NCI-H1417 (cell line): Measurements from ENCODE around the gene SFTPA1.
"Not testable (repeated sequence)": the region's sequence is repeated elsewhere in the genome, so short reads cannot be mapped to it uniquely, and the experiment has no call there.

ENCODE experiments used
- DNase-seq, 3 experiments: peaks; one replicate each; lab custom pipeline; 2025; lab: John Stamatoyannopoulos, UW

The SFTPA1 gene

DNA sequence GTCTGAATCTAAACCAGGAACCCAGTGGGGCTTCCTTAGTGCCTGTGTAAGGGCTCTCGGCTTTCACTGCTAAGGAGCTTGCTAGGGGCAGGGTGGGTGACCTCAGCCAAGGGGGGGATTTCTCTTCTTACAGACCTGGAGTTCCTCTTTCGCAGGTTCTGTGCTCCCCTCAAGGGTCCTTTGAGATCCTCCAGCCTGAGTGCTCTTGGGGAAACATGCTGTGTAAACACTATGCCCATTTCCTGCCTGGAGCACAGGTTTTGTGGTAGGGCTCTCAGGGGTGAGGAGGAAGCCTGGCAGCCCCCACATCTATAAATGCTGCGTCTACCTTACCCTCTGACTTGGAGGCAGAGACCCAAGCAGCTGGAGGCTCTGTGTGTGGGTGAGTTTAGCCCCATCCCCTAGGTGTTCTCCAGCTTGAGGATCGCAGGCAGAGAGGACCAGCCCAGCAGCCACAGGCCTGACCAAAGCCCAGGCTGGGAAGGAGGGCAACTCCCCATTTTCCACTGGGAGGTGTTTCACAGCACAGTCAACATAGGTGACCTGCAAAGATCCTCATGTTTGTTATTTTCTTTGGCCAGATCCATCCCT is at the start of gene SFTPA1:
Gene SFTPA1, plus strand, starts transcription at position 339 of the 591 bp plus-strand sequence. CDS start 887 bp downstream, outside the sequence.
- DNase-seq, result no peak

DNA sequence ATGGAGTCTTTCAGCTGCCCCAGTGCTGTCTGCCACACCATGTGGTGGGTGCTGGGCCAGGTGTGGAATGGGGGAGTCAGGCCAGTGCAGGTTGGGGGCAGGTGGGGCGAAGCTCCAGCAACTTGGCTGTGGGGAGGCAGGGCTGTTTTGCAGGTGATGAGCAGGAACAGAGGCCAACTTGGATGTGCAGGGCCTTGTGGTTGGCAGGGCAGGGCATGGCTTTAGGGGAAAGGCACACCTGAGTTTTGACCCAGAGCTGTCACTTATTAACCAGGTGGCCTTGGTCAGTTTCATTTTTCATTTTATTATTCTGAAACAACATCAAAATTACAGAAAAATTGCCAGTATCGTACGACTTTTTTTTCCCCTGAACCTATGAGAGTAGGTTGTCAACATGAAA is 49.5 kb upstream of the SFTPA1 start:
- DNase-seq, result no peak

DNA sequence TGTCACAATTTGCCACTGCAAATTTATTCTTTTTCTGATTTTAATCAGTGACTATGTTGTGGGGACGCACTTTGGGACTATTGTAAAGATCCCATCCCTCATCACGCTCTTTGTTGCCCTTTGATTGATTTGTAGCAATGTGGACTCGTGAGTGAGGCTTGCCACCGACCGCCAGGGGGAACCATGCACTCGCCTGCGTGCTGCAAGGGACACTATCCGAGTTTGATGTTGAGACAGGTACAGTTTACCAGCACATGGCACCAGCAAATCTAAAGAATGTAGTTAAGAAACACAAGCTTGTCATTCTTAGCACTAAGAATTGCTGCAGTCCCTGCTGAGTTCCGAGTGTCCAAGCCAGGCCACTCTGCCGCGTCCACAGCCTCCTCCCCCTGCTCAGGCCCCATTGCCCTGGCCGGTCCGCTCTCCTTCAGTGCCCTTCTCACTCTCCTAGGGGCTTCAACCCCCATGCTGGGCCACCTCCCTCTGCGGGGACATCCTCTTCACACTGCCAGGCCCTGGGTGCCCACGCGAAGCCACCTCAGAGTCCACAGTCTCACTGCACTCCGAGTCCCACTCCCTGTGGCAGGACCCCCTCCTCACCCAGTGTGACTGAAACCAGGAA is 48.5 kb upstream of the SFTPA1 start:
- peak in 2 of 3 experiments; percentile 25 to 35 for DNase-seq

DNA sequence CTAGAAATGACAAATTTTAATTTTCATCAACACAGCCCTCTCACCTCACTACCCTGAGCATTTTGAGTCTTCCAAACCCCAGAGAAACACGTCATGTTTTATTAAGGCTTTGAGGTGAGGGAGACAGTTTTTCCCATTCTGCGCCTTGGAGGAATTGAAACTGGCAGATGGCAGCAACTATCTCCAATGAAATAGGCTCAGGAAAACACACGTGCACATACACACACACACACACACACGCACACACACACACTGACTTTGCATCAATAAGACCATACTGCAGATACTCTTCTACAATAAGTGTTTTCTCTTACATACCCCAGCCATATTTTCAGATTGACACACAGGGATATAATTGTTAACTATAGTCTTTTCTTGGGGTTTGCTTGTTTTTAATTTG is 47.3 kb upstream of the SFTPA1 start:
- no peak for DNase-seq

DNA sequence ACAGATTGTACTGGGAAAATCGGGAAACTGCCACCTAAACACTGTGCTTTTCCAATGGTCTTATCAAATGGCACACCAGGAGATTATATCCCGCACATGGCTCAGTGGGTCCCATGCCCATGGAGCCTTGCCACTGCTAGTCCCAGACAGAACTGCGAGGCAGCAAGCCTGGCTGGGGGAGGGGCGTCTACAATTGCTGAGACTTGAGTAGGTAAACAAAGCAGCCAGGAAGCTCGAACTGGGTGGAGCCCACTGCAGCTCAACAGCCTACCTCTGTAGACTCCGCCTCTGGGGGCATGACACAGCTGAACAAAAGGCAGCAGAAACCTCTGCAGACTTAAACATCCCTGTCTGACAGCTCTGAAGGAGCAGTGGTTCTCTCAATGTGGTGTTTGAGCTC is 40.1 kb upstream of the SFTPA1 start:
- not testable (repeated sequence) for DNase-seq

DNA sequence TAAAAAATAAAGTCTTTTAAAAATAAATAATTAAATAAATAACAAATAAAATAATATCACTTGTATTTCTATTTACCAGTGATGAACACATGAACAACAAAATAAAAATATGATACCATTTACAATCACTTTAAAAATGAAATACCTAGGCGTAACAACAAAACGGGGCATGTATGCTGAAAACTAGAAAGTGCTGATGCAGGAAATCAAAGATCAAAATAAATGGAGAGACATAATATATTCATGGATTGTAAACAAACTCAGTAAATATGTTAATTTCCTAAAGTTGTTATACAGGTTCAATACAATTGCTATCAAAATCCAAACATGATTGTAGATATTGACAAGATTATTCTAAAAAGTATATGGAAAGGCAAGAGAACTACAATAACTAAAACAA is 31.4 kb upstream of the SFTPA1 start:
- DNase-seq, result no peak

DNA sequence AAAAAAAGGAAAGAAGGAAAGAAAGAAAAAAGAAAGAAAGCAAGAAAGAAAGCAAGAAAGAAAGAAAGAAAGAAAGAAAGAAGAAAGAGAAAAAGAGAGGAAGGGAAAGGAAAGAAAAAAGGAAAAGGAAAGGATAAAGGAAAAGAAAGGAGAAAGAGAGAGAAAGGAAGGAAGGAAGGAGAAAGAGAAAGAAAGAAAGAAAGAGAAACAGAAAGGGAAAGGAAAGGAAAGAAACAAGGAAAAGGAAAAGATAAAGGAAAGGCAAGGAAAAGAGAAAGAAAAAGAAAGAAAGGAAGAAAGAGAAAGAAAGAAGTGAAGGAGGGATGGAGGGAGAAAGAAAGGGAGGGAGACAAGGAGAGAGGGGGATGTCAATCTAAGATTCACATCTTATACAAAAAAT is 29.7 kb upstream of the SFTPA1 start:
- no peak for DNase-seq

DNA sequence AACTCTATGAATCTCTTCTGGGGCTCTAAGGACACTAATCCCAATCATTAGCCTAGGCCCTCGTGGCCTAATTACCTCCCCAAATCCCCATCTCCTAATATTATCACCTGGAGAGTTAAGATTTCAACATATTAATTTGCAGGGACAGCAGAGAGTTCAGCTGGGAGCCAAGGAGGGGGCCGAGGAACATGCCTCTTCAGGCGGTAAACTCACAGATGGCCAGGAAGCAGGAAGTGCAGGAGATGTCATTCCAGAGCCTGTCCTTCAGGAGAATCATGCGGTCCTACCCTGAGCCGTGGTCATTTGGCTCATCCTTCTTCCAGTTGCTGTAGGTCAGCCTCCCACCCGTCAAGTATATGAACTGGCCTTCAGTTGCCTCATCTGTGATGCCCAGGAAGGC is 28.6 kb upstream of the SFTPA1 start:
- DNase-seq, result no peak

DNA sequence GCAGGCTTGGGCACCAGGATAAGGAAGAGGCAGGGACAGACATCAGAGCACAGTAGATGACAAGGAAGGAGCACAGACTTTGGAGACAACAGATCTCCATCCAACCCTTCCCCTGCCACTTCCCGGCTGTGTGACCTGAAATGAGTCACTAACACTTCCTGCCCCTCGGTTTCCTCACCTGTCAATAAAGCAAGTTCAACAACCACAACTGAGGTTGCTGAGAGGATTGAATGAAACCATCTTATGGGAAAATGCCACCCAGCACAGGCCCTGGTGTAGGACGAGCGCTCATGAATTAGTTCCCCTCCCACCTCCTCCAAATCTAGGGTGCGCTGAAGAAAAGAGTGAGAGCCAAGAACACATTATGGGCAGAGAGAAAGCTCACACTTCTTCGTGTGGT is 27.8 kb upstream of the SFTPA1 start:
- not testable (repeated sequence) for DNase-seq

DNA sequence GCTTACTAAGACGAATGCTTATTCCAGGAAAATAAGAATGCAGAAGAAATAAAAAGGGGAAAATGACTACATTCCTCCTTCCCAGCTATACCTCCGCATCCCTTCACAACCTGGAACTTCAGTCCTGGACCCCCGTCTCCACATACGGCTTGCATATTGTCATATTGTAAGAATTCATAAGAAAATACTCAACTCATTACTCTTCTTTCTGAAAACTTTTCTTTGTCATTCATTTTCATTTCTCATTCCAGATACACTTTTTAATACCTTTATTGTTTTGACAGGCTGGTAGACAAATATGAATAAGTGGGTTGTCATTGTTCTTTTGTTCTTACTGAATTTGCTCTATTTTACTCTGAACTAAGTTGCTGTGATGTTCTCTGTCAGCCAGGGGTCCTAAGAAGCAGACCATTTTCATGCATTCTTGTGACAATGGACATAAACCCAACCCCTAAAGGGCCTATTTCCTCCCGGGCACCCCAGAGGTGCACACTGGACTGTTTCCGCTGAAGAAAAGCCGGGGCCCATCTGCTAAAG is 27.2 kb upstream of the SFTPA1 start:
- DNase-seq, result no peak

DNA sequence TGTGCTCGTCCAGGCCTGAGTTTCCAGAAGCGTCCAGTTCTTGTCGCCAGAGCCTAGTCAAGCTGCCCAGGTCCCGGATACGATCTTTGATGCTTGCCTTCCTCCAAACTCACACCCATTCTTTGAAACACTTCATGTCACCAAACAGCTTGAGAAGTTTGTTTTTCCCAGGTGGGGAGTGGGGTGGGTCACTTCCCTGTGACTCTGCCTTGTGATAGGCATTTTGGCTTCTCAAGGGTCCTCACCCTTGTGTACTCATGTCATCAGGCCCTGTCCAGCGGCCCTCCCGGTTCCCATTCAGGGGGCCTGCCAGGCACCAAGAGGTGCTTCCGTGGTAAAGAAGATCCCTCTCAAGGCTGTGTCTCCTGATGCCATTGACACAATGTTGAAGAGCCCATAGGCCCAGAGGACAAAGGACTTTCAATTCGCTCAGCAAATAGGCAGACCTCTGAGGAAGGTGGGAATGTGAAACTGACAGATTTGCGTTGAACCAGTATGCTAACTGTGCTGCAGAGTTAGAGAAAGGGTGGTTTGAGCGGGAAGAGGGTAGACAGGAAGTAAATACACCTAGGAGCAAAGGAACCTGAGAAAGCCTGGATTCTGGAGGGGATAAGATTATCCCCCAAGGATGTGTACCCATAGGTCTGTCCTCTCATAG is 24.7 kb upstream of the SFTPA1 start:
- no peak for DNase-seq

DNA sequence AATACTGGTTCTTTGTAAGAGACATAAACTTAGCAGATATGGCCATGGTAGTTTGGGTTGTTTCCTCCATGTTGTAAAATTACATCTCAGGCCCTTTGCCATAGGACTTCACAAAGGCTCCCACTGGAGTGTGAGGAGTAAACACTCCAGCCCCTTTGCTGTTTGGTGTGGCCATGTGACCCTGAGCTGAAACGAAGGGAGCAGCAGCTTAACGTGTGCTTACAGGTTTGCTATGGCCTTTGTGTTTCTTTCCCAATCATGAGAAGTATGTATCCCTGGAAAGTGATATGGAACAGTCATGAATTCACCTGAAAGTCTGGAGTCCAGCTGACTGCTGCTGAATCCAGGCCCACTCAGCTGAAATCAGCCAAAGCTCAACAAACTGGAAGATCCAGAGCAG is 23.8 kb upstream of the SFTPA1 start:
- DNase-seq, result no peak

DNA sequence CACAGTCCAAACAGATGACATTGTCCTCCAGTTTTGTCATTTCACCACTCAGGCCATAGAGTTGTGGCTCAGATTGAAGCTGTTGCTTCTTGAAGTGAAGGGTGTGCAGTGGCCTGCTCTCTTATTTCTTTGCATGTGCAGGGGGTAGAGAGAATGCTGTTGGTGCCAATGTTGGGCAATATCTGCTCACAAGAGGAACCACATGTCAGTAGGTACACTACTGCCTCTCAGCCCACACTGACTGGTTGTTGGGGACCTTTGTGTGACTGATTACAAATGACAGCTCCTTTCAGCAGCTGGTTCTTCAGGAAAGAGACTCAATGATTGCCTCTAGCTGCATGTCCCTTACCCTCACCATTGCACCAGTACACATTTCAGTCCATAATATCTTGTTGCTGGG is 21.9 kb upstream of the SFTPA1 start:
- DNase-seq, result no peak

DNA sequence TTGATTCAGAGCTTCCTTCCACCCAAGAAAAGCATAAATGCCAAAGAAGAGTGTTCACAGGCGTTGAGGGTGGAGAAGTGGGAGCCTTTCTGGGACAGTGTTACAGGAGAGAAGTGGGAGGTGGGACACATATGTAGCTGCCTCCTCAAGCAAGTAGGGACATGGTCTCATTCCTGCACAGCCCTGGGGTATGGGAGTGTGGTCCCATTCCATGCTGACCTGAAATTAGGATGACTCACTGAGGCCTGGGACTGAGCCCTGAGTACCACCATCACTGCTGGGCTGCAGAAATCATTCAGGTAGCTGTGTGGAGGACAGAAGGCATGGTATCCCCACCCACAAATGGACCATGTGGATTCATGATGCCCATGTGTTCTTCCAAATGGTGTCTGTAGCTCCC is 17.4 kb upstream of the SFTPA1 start:
- DNase-seq, result no peak

DNA sequence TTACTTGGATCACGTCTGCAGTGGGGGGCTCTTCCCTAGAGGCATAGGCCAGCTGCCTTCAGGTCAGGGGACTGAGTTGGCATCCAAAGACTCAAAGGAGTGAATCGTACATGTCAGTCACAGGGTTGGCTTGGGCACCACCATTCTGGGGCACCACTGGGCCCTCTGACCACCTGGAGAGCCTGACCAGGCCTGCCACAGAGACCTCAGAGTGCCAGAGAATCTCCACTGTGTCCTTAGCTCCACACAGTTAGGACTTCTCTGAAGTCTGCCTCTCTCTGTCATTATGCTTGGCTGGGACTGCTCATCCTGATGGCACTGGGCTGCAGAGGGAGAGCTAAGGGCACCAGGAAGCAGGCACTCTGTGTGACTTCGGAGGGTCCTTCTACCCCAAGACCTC is 16.2 kb upstream of the SFTPA1 start:
- DNase-seq, result not testable (repeated sequence)

DNA sequence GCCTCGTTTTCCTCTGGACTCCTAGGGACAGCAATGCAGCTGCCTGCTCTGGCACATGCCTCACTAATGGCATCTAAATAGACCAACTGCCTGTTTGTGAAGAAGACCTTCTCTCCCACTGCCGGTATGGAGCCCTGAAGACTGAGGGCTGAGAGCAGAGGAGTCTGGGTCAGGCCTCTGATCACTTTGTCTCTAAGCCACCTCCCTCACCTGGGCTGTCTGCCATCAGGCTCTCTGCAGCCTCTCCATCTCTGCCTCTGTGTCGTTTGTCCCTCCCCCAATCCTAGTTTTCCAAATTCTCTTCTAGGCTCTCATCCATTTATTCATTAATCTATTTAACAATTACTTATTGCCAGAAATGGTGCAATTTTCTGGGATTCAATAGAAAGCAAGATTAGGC is 15.2 kb upstream of the SFTPA1 start:
- no peak for DNase-seq

DNA sequence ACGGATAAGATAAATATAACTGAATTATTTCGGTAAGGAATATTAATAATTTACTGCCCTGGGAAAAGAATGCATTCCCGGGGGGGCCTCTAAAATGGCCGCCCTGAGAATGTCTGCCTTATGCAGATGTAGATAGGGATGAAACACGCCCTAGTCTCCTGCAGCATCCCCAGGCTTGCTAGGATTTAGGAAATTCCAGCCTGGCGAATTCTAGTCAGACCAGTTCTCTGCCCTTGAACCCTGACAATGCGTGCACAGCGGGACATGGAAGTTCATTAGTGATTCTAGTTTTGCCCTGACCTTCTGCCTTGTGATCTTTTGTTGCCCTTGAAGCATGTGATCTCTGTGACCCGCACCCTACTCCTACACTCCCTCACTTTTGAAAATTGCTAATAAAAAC is 11.1 kb upstream of the SFTPA1 start:
- DNase-seq, result not testable (repeated sequence)

DNA sequence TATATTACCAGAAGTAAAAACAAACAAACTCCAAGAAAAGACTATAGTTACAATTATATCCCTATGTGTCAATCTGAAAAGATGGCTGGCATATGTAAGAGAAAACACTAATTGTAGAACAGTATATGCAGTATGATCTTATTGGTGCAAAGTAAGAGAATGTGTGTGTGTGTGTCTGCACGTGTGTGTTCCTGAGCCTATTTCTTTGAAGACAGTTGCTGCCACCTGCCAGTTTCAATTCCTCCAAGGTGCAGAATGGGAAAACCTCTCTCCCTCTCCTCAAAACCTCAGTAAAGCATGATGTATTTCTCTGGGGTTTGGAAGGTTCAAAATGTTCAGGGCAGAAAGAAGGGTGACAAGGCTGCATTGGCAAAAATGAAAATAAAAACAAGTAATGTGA is 8.8 kb upstream of the SFTPA1 start:
- no peak for DNase-seq

DNA sequence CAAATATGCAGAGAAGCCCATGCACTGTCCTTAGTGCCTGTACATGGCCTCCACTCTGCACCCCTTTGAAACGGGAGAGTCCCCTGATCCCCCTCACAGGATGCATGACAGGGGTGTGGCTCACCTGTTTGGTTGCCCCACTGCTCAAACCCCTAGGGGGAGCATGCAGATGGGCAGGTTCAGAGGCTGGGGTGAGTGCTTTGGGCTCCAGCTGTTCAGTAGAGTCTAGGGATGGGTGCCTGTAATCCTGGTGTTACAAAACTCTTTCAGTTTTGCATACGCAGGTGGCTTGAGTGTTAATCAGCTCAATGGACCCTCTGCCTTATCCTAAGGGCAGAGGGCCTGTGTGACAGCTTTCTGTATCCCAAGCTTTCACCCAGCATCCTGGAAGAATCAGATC is 7.8 kb upstream of the SFTPA1 start:
- no peak for DNase-seq

DNA sequence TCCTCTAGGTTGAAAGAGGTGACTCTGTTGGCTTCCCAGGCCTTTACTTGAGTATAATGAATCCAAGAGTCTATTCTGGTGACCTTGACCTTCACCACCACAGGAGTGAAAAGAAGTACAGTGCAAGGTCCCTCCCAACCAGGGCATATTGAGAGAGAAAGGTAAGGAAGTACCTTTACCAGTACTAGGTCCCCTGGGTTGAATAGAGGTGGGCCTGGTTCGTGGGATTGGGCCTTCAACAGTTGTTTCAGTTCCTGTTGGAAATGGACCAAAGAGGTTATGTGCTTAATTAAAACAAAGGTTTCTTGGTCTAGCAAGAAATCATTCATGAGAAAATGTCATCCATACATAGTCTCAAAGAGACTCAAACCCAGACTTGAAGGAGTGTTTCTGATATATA is 6.4 kb upstream of the SFTPA1 start:
- no peak for DNase-seq

DNA sequence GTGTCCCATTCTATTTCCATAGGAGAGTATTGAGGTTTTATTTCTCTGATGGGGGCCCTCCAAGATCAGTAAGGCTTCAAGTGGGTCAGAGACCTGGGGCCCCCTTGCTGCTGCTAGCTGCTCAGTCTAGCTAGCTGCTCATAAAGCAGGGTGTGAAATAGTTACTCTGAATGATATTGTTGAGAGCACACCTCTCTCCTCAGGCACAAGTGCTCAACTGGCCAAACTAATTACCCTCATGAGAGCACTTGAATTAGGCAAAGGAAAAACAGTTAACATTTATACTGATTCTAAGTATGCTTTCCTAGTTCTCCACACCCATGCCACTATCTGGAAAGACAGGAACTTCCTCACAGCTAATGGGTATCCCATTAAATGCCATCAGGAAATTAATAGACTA is 5.4 kb upstream of the SFTPA1 start:
- peak in 1 of 3 experiments; percentile 33 for DNase-seq

DNA sequence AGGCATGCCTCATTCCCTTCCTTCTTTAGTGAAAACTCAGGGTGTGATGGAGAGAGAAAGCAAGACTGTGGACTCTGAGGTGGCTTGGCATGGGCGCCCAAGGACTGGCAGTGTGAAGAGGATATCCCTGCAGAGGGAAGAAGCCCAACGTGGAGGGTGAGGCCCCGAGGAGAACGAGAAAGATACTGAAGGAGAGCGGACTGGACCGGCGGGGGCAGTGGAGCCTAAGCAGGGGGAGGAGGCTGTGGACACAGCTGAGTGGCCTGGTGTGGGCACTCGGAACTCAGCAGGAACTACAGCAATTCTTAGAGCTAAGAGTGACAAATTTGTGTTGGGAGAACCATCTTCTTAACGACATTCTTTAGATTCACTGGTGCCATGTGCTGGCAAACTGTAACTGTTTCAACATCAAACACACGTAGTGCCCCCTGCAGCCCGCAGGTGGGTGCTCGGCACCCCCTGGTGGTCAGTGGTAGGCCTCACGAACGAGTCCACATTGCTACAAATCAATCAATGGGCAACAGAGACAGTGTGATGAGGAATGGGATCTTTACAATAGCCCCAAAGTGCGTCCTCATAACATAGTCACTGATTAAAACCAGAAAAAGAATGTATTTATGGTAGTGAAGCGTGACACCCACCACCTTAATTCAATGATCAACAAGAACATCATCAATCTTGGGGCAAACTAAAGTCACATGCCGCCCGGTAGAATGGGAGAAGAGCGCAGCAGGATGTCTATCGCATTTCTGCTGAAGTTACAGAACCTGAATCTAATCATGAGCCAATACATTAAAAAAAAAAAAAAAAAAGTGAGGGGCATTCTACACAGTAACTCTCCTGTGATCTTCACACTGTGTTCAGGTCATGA is 2.0 kb upstream of the SFTPA1 start:
- peak in 1 of 3 experiments; percentile 23 for DNase-seq
